Loucy (cell line): ENCODE results near the gene RNF166.

ENCODE experiments used
- H2AFZ ChIP-seq: fragments of 200-600 bp; sonication (generic); 2 replicates; pipeline ENCODE4 v1.6.0; 2016; ENCODE audit warnings: antibody characterized with exemption, mild to moderate bottlenecking, low read length, moderate library complexity
- H3F3A ChIP-seq: fragments of 200-600 bp; 2 replicates; pipeline ENCODE4 v1.6.0; 2016; ENCODE audit warnings: antibody characterized with exemption, low read depth, mild to moderate bottlenecking
- H3K27me3 ChIP-seq: fragments of 200-600 bp; sonication (generic); 2 replicates; pipeline ENCODE4 v1.6.1; 2014; ENCODE audit warnings: low read length, mild to moderate bottlenecking; ENCODE audit not compliant: insufficient read depth, poor library complexity, severe bottlenecking
- H3K36me3 ChIP-seq: fragments of 200-600 bp; sonication (generic); 2 replicates; pipeline ENCODE4 v1.6.1; 2016; ENCODE audit warnings: low read length; ENCODE audit not compliant: insufficient read depth
- H3K4me1 ChIP-seq: fragments of 200-600 bp; sonication (generic); 2 replicates; pipeline ENCODE4 v1.5.1; 2014; ENCODE audit warnings: low read length, mild to moderate bottlenecking; ENCODE audit not compliant: insufficient read depth, poor library complexity, severe bottlenecking
- H3K4me2 ChIP-seq: fragments of 200-600 bp; sonication (generic); 2 replicates; pipeline ENCODE4 v1.6.0; 2014; ENCODE audit warnings: antibody characterized with exemption, low read length, low read depth, mild to moderate bottlenecking; ENCODE audit not compliant: poor library complexity, severe bottlenecking
- H3K4me3 ChIP-seq: fragments of 200-600 bp; sonication (generic); 2 replicates; pipeline ENCODE4 v1.5.1; 2014; ENCODE audit warnings: low read length, mild to moderate bottlenecking, mixed read lengths; ENCODE audit not compliant: poor library complexity, severe bottlenecking
- H3K79me2 ChIP-seq: fragments of 200-600 bp; sonication (generic); 2 replicates; pipeline ENCODE4 v1.6.1; 2014; ENCODE audit warnings: low read length; ENCODE audit not compliant: insufficient read depth
- H3K9ac ChIP-seq: fragments of 200-600 bp; sonication (generic); 2 replicates; pipeline ENCODE4 v1.6.0; 2014; ENCODE audit warnings: mild to moderate bottlenecking, low read depth, low read length, moderate library complexity; ENCODE audit not compliant: poor library complexity, severe bottlenecking
- H3K9me2 ChIP-seq: fragments of 200-600 bp; sonication (generic); replicated peaks from 2 replicates; pipeline ENCODE4 v1.6.1; 2016; ENCODE audit warnings: low read depth, low read length, mixed read lengths
- H3K9me3 ChIP-seq: fragments of 200-600 bp; sonication (generic); 2 replicates; pipeline ENCODE4 v1.6.1; 2014; ENCODE audit warnings: mild to moderate bottlenecking, antibody characterized with exemption, low read length, low read depth; ENCODE audit not compliant: insufficient read depth
- H4K20me1 ChIP-seq: fragments of 200-600 bp; sonication (generic); 2 replicates; pipeline ENCODE4 v1.6.0; 2014; ENCODE audit warnings: antibody characterized with exemption, low read length, mild to moderate bottlenecking; ENCODE audit not compliant: insufficient read depth, poor library complexity, severe bottlenecking
- CTCF ChIP-seq: fragments of 200-600 bp; sonication (generic); conservative IDR thresholded peaks from 2 replicates; pipeline ENCODE4 v1.5.1; 2014; ENCODE audit warnings: mild to moderate bottlenecking, antibody characterized with exemption, low read length
- EZH2phosphoT487 ChIP-seq: fragments of 200-600 bp; IDR thresholded peaks from 2 replicates; pipeline ENCODE4 v1.6.1; 2018; ENCODE audit warnings: antibody characterized with exemption, mild to moderate bottlenecking, moderate library complexity, borderline replicate concordance

The RNF166 gene

GRCh38 chr16:88711750-88712340 lies 5.6 kb upstream of the RNF166 start:
- no peak overlapping the region for H3K9ac ChIP-seq
- no peaks in the 10 kb centered on the region for H3K4me1 ChIP-seq
- H3K4me3 ChIP-seq = no peak overlapping the region
- H3F3A ChIP-seq = no peaks in the 10 kb centered on the region
- no peaks in the 10 kb centered on the region for H3K9me2 ChIP-seq
- H3K4me2 ChIP-seq = no peak overlapping the region
- H3K9me3 ChIP-seq = no peaks in the 10 kb centered on the region
- H2AFZ ChIP-seq = no peak overlapping the region
- H3K36me3 ChIP-seq = peaks cover 11% of the 10 kb centered on the region; the same call in 1 of the 2 replicates
- no peaks in the 10 kb centered on the region for H3K79me2 ChIP-seq
- H3K27me3 ChIP-seq = no peaks in the 10 kb centered on the region
- H4K20me1 ChIP-seq = no peaks in the 10 kb centered on the region
- TF ChIP-seq CTCF (no peak), EZH2phosphoT487 (no peak)

- Histone ChIP-seq H3K79me2 (peaks cover 2% of the 10 kb centered on the region), H3K27me3 (no peaks in the 10 kb centered on the region), H3K4me3 (no peak overlapping the region), H3K4me1 (no peaks in the 10 kb centered on the region), H3K9me3 (no peaks in the 10 kb centered on the region), H3K9ac (no peak overlapping the region), H3K4me2 (no peak overlapping the region), H2AFZ (no peak overlapping the region), H4K20me1 (no peaks in the 10 kb centered on the region), H3K36me3 (peaks cover 2% of the 10 kb centered on the region; the same call in 1 of the 2 replicates), H3F3A (no peaks in the 10 kb centered on the region), H3K9me2 (no peaks in the 10 kb centered on the region)
- TF ChIP-seq EZH2phosphoT487 (no peak), CTCF (no peak)
Measured at GRCh38 chr16:88710556-88710955, 4.3 kb upstream of the RNF166 start.

GRCh38 chr16:88706965-88707826 lies 988 bp upstream of the RNF166 start:
- no peaks in the 10 kb centered on the region for H3K36me3 ChIP-seq
- H3K9me3 ChIP-seq = no peaks in the 10 kb centered on the region
- H3K79me2 ChIP-seq = peaks cover 30% of the 10 kb centered on the region
- no peaks in the 10 kb centered on the region for H3K27me3 ChIP-seq
- H2AFZ ChIP-seq = no peak overlapping the region
- peak overlapping the region; percentile 81 for H3K4me3 ChIP-seq
- no peaks in the 10 kb centered on the region for H3K9me2 ChIP-seq
- peak overlapping the region; percentile 68 for H3K9ac ChIP-seq
- no peaks in the 10 kb centered on the region for H3F3A ChIP-seq
- H3K4me2 ChIP-seq = peak overlapping the region; percentile 83
- no peaks in the 10 kb centered on the region for H4K20me1 ChIP-seq
- H3K4me1 ChIP-seq = peaks cover 18% of the 10 kb centered on the region
- TF ChIP-seq EZH2phosphoT487 (no peak), CTCF (no peak)
